Measurements from ENCODE around the gene ANKRD30A.
"Not testable (repeated sequence)": the region's sequence is repeated elsewhere in the genome, so short reads cannot be mapped to it uniquely, and the experiment has no call there.

ANKRD30A gene, protein sequence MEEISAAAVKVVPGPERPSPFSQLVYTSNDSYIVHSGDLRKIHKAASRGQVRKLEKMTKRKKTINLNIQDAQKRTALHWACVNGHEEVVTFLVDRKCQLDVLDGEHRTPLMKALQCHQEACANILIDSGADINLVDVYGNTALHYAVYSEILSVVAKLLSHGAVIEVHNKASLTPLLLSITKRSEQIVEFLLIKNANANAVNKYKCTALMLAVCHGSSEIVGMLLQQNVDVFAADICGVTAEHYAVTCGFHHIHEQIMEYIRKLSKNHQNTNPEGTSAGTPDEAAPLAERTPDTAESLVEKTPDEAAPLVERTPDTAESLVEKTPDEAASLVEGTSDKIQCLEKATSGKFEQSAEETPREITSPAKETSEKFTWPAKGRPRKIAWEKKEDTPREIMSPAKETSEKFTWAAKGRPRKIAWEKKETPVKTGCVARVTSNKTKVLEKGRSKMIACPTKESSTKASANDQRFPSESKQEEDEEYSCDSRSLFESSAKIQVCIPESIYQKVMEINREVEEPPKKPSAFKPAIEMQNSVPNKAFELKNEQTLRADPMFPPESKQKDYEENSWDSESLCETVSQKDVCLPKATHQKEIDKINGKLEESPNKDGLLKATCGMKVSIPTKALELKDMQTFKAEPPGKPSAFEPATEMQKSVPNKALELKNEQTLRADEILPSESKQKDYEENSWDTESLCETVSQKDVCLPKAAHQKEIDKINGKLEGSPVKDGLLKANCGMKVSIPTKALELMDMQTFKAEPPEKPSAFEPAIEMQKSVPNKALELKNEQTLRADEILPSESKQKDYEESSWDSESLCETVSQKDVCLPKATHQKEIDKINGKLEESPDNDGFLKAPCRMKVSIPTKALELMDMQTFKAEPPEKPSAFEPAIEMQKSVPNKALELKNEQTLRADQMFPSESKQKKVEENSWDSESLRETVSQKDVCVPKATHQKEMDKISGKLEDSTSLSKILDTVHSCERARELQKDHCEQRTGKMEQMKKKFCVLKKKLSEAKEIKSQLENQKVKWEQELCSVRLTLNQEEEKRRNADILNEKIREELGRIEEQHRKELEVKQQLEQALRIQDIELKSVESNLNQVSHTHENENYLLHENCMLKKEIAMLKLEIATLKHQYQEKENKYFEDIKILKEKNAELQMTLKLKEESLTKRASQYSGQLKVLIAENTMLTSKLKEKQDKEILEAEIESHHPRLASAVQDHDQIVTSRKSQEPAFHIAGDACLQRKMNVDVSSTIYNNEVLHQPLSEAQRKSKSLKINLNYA (N-terminal part only)

DNA sequence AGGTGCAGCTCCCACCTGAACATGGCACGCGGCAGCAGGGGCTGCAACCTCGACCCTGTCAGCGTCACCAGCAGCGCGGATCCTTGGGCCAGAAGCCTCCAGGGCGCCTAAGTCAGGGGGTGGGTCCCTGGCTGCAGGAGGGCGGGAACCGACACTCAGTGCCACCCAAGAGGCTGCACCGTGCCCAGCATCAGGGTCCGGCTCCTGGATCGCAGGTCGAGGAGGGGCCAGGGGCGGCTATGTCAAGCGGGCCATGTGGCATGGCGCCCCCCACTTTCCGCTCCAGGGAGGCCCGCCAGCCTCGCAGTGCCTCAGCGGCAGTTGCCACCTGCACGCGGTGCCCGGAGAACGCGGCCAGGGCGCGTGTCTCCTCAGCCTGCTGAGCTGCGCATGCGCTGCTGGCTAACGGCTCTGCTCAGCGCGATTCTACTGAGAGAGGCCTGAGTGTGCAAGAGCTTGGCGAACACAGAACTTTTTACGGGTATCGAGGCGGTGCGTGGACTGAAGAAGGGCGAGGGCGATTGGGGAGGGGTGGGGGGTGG lies at the start of gene ANKRD30A:
TSS of gene ANKRD30A (plus strand) at position 408 of the 542 bp plus-strand sequence. CDS start 190 bp downstream, outside the sequence.
- no peak for ATAC-seq (ENCODE audit: insufficient read depth, low read depth)

DNA sequence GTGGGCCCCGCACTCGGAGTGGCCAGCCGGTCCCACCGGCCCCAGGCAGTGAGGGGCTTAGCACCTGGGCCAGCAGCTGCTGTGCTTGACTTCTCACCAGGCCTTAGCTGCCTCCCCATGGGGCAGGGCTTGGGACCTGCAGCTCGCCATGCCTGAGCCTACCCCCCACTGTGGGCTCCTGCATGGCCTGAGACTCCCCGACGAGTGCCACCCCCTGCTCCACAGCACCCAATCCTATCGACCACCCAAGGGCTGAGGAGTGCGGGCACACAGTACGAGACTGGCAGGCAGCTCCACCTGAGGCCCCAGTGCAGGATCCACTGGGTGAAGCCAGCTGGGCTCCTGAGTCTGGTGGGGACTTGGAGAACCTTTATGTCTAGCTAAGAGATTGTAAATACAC lies 49.3 kb upstream of the ANKRD30A start:
- H3K79me2 ChIP-seq (ENCODE audit: insufficient read depth, low read length); H2AFZ ChIP-seq (ENCODE audit: low read depth, low read length); H3K27ac ChIP-seq (ENCODE audit: low read length); H3K36me3 ChIP-seq (ENCODE audit: insufficient read depth, low read length); H4K20me1 ChIP-seq (ENCODE audit: insufficient read depth, low read length); H3K27me3 ChIP-seq (ENCODE audit: insufficient read depth, low read length, poor library complexity); H3K4me2 ChIP-seq (ENCODE audit: insufficient read depth, low read length); H3K9ac ChIP-seq (ENCODE audit: low read depth, low read length); H3K4me3 ChIP-seq (ENCODE audit: low read depth in 1 of 2, low read length in 2 of 2); DNase-seq; H3K4me1 ChIP-seq (ENCODE audit: insufficient read depth, low read length); ATAC-seq (ENCODE audit: insufficient read depth, low read depth); H3K9me3 ChIP-seq (ENCODE audit: insufficient read depth, low read length, severe bottlenecking): not testable (repeated sequence)

More for the DNA sequence above, at the start of gene ANKRD30A:
- H3K4me1 ChIP-seq (ENCODE audit: insufficient read depth, low read length), result no peaks in the 10 kb centered on the region
- DNase-seq, result no peak
- H3K27me3 ChIP-seq (ENCODE audit: insufficient read depth, low read length, poor library complexity), result no peaks in the 10 kb centered on the region
- no peaks in the 10 kb centered on the region for H4K20me1 ChIP-seq (ENCODE audit: insufficient read depth, low read length)
- TF ChIP-seq, protein P1, sequence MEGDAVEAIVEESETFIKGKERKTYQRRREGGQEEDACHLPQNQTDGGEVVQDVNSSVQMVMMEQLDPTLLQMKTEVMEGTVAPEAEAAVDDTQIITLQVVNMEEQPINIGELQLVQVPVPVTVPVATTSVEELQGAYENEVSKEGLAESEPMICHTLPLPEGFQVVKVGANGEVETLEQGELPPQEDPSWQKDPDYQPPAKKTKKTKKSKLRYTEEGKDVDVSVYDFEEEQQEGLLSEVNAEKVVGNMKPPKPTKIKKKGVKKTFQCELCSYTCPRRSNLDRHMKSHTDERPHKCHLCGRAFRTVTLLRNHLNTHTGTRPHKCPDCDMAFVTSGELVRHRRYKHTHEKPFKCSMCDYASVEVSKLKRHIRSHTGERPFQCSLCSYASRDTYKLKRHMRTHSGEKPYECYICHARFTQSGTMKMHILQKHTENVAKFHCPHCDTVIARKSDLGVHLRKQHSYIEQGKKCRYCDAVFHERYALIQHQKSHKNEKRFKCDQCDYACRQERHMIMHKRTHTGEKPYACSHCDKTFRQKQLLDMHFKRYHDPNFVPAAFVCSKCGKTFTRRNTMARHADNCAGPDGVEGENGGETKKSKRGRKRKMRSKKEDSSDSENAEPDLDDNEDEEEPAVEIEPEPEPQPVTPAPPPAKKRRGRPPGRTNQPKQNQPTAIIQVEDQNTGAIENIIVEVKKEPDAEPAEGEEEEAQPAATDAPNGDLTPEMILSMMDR (IDR thresholded peaks at IDR 0.05; ENCODE audit: borderline replicate concordance, extremely low read depth, low read length, poor library complexity, severe bottlenecking), result no peak
- no peak for TF ChIP-seq EZH2 (IDR thresholded peaks at IDR 0.05; ENCODE audit: borderline replicate concordance, low read depth, low read length, severe bottlenecking)
- peaks cover 6% of the 10 kb centered on the region for H3K9me3 ChIP-seq (ENCODE audit: insufficient read depth, low read length, severe bottlenecking)
- H3K4me3 ChIP-seq (ENCODE audit: low read depth in 1 of 2, low read length in 2 of 2), result no peak within 1 kb of the TSS
- H2AFZ ChIP-seq (ENCODE audit: low read depth, low read length), result no peak within 1 kb of the TSS
- H3K27ac ChIP-seq (ENCODE audit: low read length), result no peak within 1 kb of the TSS
- no peaks in the 10 kb centered on the region for H3K36me3 ChIP-seq (ENCODE audit: insufficient read depth, low read length)
- H3K9ac ChIP-seq (ENCODE audit: low read depth, low read length), result no peak within 1 kb of the TSS
- H3K4me2 ChIP-seq (ENCODE audit: insufficient read depth, low read length), result no peak within 1 kb of the TSS
- no peaks in the 10 kb centered on the region for H3K79me2 ChIP-seq (ENCODE audit: insufficient read depth, low read length)

DNA sequence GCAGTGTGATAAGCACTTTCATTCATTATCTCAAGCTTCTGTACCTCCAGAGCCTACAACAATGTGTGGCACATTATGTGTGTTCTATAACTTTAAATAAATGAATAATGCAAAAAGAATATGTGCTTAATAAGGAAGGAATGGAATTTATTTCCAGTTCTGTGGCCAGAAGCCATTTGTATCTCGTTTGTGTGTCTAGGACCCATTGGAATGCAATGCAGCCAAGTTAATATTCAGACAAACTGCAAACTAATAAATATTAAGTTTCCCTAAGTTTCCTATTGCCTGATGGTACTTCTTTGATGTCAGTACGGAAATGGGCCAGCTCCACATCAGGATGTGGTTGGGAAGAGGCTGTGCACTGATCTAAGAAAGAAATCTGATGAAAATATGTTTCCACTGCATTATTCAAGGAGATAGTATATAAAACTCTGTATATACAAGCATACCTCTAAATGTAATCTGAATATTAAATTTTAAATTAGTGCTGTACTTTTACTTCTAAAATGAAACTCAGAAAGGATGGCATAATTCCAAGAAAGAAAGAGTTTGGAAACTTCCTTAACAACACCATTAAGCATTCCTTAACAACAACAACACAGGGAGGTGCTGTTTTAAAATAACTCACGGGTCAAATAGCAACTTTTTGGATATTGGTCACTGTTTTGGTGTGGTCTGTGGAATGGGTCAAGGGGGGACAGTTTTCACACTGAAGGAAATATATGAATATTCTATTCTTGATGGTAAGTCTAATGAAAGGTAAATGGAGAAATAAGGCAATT lies 29.4 kb upstream of the ANKRD30A start:
- Histone ChIP-seq H4K20me1 (ENCODE audit: insufficient read depth, low read length) (no peaks in the 10 kb centered on the region), H3K79me2 (ENCODE audit: insufficient read depth, low read length) (no peaks in the 10 kb centered on the region), H3K4me3 (ENCODE audit: low read depth in 1 of 2, low read length in 2 of 2) (no peak overlapping the region), H3K36me3 (ENCODE audit: insufficient read depth, low read length) (no peaks in the 10 kb centered on the region), H3K9ac (ENCODE audit: low read depth, low read length) (no peak overlapping the region), H3K4me2 (ENCODE audit: insufficient read depth, low read length) (no peak overlapping the region), H3K27me3 (ENCODE audit: insufficient read depth, low read length, poor library complexity) (no peaks in the 10 kb centered on the region), H3K4me1 (ENCODE audit: insufficient read depth, low read length) (no peaks in the 10 kb centered on the region), H2AFZ (ENCODE audit: low read depth, low read length) (no peak overlapping the region), H3K9me3 (ENCODE audit: insufficient read depth, low read length, severe bottlenecking) (no peaks in the 10 kb centered on the region), H3K27ac (ENCODE audit: low read length) (no peak overlapping the region)
- no peak for ATAC-seq (ENCODE audit: insufficient read depth, low read depth)
- no peak for DNase-seq
- TF ChIP-seq EZH2 (IDR thresholded peaks at IDR 0.05; ENCODE audit: borderline replicate concordance, low read depth, low read length, severe bottlenecking), result no peak
- TF ChIP-seq, protein P1 (IDR thresholded peaks at IDR 0.05; ENCODE audit: borderline replicate concordance, extremely low read depth, low read length, poor library complexity, severe bottlenecking), result no peak

Measured in DND-41 (cell line).